Mesenchymal stem cell (in vitro differentiated cells and primary cell): ENCODE measurements around the gene EVL.

ENCODE experiments used
- DNase-seq: peaks from one replicate; pipeline ENCODE4 v3.0.0-alpha.2; 2013
- H2AFZ ChIP-seq: one replicate; pipeline ENCODE4 v1.6.1; 2013; ENCODE audit warnings: low read depth, mild to moderate bottlenecking, control low read depth, inconsistent platforms, low read length, moderate library complexity
- H2AK5ac ChIP-seq: 2 replicates; pipeline ENCODE4 v1.6.1; 2013; ENCODE audit warnings: low read length, moderate library complexity, mild to moderate bottlenecking, inconsistent platforms; ENCODE audit not compliant: severe bottlenecking
- H2BK120ac ChIP-seq: one replicate; pipeline ENCODE4 v1.6.1; 2013; ENCODE audit warnings: low read depth, mild to moderate bottlenecking, inconsistent platforms, low read length, moderate library complexity
- H2BK12ac ChIP-seq, 2 experiments: one replicate each; pipeline ENCODE4 v1.6.1; 2013; ENCODE audit warnings: inconsistent platforms in 2 of 2, low read length in 2 of 2, mild to moderate bottlenecking in 2 of 2, moderate library complexity in 2 of 2, control low read depth in 1 of 2
- H2BK15ac ChIP-seq: one replicate; pipeline ENCODE4 v1.6.1; 2013; ENCODE audit warnings: mild to moderate bottlenecking, low read depth, inconsistent platforms; ENCODE audit not compliant: poor library complexity, severe bottlenecking
- H2BK5ac ChIP-seq: 2 replicates; pipeline ENCODE4 v1.6.1; 2013; ENCODE audit warnings: low read depth, mild to moderate bottlenecking, low read length, control low read depth, inconsistent platforms; ENCODE audit not compliant: poor library complexity, severe bottlenecking
- H3K14ac ChIP-seq, 2 experiments: one replicate each; pipeline ENCODE4 v1.6.1; 2013; ENCODE audit warnings: inconsistent platforms in 2 of 2, low read length in 2 of 2, control low read depth in 1 of 2, mild to moderate bottlenecking in 1 of 2, moderate library complexity in 1 of 2
- H3K18ac ChIP-seq, 2 experiments: one replicate each; pipeline ENCODE4 v1.6.1; 2013; ENCODE audit warnings: inconsistent platforms in 2 of 2, low read length in 2 of 2, control low read depth in 1 of 2, low read depth in 1 of 2, mild to moderate bottlenecking in 1 of 2
- H3K23ac ChIP-seq, 2 experiments: one replicate each; pipeline ENCODE4 v1.6.1; 2013; ENCODE audit warnings: inconsistent platforms in 2 of 2, low read length in 2 of 2, mild to moderate bottlenecking in 2 of 2, moderate library complexity in 2 of 2, control low read depth in 1 of 2
- H3K27ac ChIP-seq: 2 replicates; pipeline ENCODE4 v1.5.1; 2013; ENCODE audit warnings: mild to moderate bottlenecking, moderate library complexity, low read length, control low read depth, inconsistent platforms; ENCODE audit not compliant: poor library complexity, severe bottlenecking
- H3K27me3 ChIP-seq, 2 experiments: 2 replicates each; pipeline versions ENCODE4 v1.6.1 to v1.7.0; 2013; ENCODE audit warnings: low read length in 2 of 2, mild to moderate bottlenecking in 2 of 2, moderate library complexity in 2 of 2, control low read depth in 1 of 2, inconsistent platforms in 1 of 2; ENCODE audit not compliant: control insufficient read depth in 1 of 2, insufficient read depth in 1 of 2
- H3K36me3 ChIP-seq, 2 experiments: 2 replicates each; pipeline versions ENCODE4 v1.6.1 to v1.7.0; 2013; ENCODE audit warnings: low read length in 2 of 2, control low read depth in 1 of 2, inconsistent platforms in 1 of 2, low read depth in 1 of 2, mild to moderate bottlenecking in 1 of 2; ENCODE audit not compliant: insufficient read depth in 2 of 2, control insufficient read depth in 1 of 2
- H3K4ac ChIP-seq, 2 experiments: one replicate each; pipeline ENCODE4 v1.6.1; 2013; ENCODE audit warnings: inconsistent platforms in 2 of 2, low read length in 2 of 2, mild to moderate bottlenecking in 2 of 2, moderate library complexity in 2 of 2, control low read depth in 1 of 2, low read depth in 1 of 2
- H3K4me1 ChIP-seq: 2 replicates; pipeline ENCODE4 v1.6.1; 2013; ENCODE audit warnings: low read depth, low read length, control low read depth; ENCODE audit not compliant: control insufficient read depth, insufficient read depth
- H3K4me2 ChIP-seq: 2 replicates; pipeline ENCODE4 v1.6.1; 2013; ENCODE audit warnings: low read length, mild to moderate bottlenecking, inconsistent platforms; ENCODE audit not compliant: poor library complexity, severe bottlenecking
- H3K4me3 ChIP-seq, 2 experiments: 2 replicates each; pipeline versions ENCODE4 v1.5.1 to v1.7.0; 2013; ENCODE audit warnings: low read length in 2 of 2, mild to moderate bottlenecking in 2 of 2, control low read depth in 1 of 2, low read depth in 1 of 2; ENCODE audit not compliant: insufficient read depth in 1 of 2
- H3K79me1 ChIP-seq: replicated peaks from 2 replicates; pipeline ENCODE4 v1.6.1; 2013; ENCODE audit warnings: mild to moderate bottlenecking, control low read depth, low read length, inconsistent platforms; ENCODE audit not compliant: poor library complexity, severe bottlenecking
- H3K9ac ChIP-seq: 2 replicates; pipeline ENCODE4 v1.7.0; 2013; ENCODE audit warnings: mild to moderate bottlenecking, low read length, moderate library complexity
- H3K9me3 ChIP-seq: 2 replicates; pipeline ENCODE4 v1.7.0; 2013; ENCODE audit warnings: mild to moderate bottlenecking, low read length; ENCODE audit not compliant: control insufficient read depth
- H4K8ac ChIP-seq: one replicate; pipeline ENCODE4 v1.6.1; 2013; ENCODE audit warnings: inconsistent platforms, mild to moderate bottlenecking, low read length, moderate library complexity
- H4K91ac ChIP-seq: one replicate; pipeline ENCODE4 v1.6.1; 2013; ENCODE audit warnings: mild to moderate bottlenecking, low read length, inconsistent platforms
- WGBS: methylation state at CpG from one replicate; pipeline ENCODE4 v1.1.7; 2013; ENCODE audit warnings: mixed read lengths; 5-methylcytosine and 5-hydroxymethylcytosine counted together

Gene EVL

DNA sequence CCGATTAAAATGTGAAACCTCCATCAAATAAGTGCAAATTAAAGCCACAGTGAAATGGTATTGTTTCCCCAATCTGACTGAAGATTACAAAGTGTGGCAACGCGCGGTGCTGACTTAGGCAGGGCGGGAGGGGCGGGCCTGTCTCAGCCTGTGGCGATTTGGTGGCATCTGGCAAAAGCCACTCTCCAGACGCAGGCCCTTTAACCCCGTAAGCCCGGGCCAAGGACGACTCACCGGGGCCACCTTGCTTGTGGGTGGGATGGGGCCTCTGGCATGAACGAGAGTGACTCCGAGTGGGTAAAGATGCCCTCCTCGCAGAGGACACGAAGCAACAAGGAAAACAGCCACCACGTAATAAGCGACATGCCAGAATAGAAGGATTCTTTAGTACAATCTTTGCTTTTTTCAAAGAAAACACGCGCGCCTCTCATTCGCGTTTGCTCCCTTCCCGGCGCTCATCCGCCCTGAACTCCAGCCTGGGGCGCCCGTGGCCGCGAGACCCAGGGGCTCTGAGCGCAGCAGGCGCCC is 93.4 kb downstream of the EVL start:
- Histone ChIP-seq H4K8ac (no peak overlapping the region), H2BK15ac (no peak overlapping the region), H3K18ac (no peak overlapping the region), H3K9me3 (peaks cover 16% of the 10 kb centered on the region), H3K9ac (no peak overlapping the region), H3K4me1 (peaks cover 14% of the 10 kb centered on the region), H3K4ac (no peak overlapping the region), H2BK5ac (no peak overlapping the region), H3K4me2 (peak overlapping the region; percentile 54), H3K36me3 (peaks cover 0 to under 1% of the 10 kb centered on the region in 2 experiments), H2AFZ (no peak overlapping the region), H3K27ac (no peak overlapping the region), H3K79me1 (no peaks in the 10 kb centered on the region), H3K4me3 (peak overlapping the region in 1 of 2 experiments; percentile 53), H2BK120ac (no peak overlapping the region), H3K27me3 (peaks cover 37 to 39% of the 10 kb centered on the region in 2 experiments), H4K91ac (no peak overlapping the region), H3K23ac (no peak overlapping the region), H2AK5ac (no peak overlapping the region), H3K14ac (no peak overlapping the region), H2BK12ac (no peak overlapping the region)
- 23% methylated on average over 32 of the region's 32 CpGs for WGBS
- DNase-seq = no peak

GRCh38 chr14:100159094-100159864 is 94.1 kb downstream of the EVL start, which contains the start of gene DEGS2:
Gene DEGS2, minus strand, starts transcription at chr14:100159645. Its CDS starts 58 bp downstream, at chr14:100159587.
- H2BK120ac ChIP-seq = no peak within 1 kb of the TSS
- no peak for DNase-seq
- no peak within 1 kb of the TSS for H2BK12ac ChIP-seq
- 3% methylated on average over 73 of the region's 94 CpGs for WGBS
- peaks cover 15% of the 10 kb centered on the region for H3K9me3 ChIP-seq
- no peak within 1 kb of the TSS for H3K23ac ChIP-seq
- H3K79me1 ChIP-seq = no peaks in the 10 kb centered on the region
- H3K27me3 ChIP-seq = peaks cover 37 to 39% of the 10 kb centered on the region in 2 experiments
- no peak within 1 kb of the TSS for H2BK5ac ChIP-seq
- no peak within 1 kb of the TSS for H3K27ac ChIP-seq
- H3K4ac ChIP-seq = no peak within 1 kb of the TSS
- H3K4me1 ChIP-seq = peaks cover 14% of the 10 kb centered on the region
- no peak within 1 kb of the TSS for H4K91ac ChIP-seq
- no peak within 1 kb of the TSS for H3K9ac ChIP-seq
- H2AFZ ChIP-seq = no peak within 1 kb of the TSS
- no peak within 1 kb of the TSS for H2BK15ac ChIP-seq
- H3K14ac ChIP-seq = no peak within 1 kb of the TSS
- no peaks in the 10 kb centered on the region for H3K36me3 ChIP-seq
- no peak within 1 kb of the TSS for H3K18ac ChIP-seq
- no peak within 1 kb of the TSS for H4K8ac ChIP-seq
- peak within 1 kb of the TSS; percentile 54 for H3K4me2 ChIP-seq
- H2AK5ac ChIP-seq = no peak within 1 kb of the TSS
- H3K4me3 ChIP-seq = peak within 1 kb of the TSS; percentile 37 to 53

- Histone ChIP-seq H3K4me1 (peaks cover 14% of the 10 kb centered on the region), H4K91ac (no peak overlapping the region), H2AFZ (no peak overlapping the region), H3K79me1 (no peaks in the 10 kb centered on the region), H3K36me3 (no peaks in the 10 kb centered on the region), H3K4me2 (peak overlapping the region; percentile 40), H2BK5ac (no peak overlapping the region), H2BK15ac (no peak overlapping the region), H3K27me3 (peaks cover 37 to 41% of the 10 kb centered on the region in 2 experiments), H2BK12ac (no peak overlapping the region), H3K4ac (no peak overlapping the region), H3K9me3 (peaks cover 8% of the 10 kb centered on the region), H3K27ac (no peak overlapping the region), H2BK120ac (no peak overlapping the region), H2AK5ac (no peak overlapping the region), H3K14ac (no peak overlapping the region), H3K4me3 (peak overlapping the region in 1 of 2 experiments; percentile 9), H3K23ac (no peak overlapping the region), H4K8ac (no peak overlapping the region), H3K9ac (no peak overlapping the region), H3K18ac (no peak overlapping the region)
- WGBS = 7% methylated on average over 37 of the region's 39 CpGs
- DNase-seq = no peak
Observed at GRCh38 chr14:100159865-100160533, 94.8 kb downstream of the EVL start.

GRCh38 chr14:100160534-100160916 is 95.3 kb downstream of the EVL start:
- H2BK15ac ChIP-seq = no peak overlapping the region
- H3K27me3 ChIP-seq = peaks cover 37 to 43% of the 10 kb centered on the region in 2 experiments
- no peak overlapping the region for H3K27ac ChIP-seq
- no peak overlapping the region for H2AK5ac ChIP-seq
- no peak overlapping the region for H2BK5ac ChIP-seq
- peaks cover 5% of the 10 kb centered on the region for H3K9me3 ChIP-seq
- H3K18ac ChIP-seq = no peak overlapping the region
- no peaks in the 10 kb centered on the region for H3K79me1 ChIP-seq
- H3K4me1 ChIP-seq = peaks cover 14% of the 10 kb centered on the region
- H3K4me3 ChIP-seq = no peak overlapping the region
- 94% methylated on average over 7 of the region's 7 CpGs for WGBS
- H2BK120ac ChIP-seq = no peak overlapping the region
- no peaks in the 10 kb centered on the region for H3K36me3 ChIP-seq
- no peak overlapping the region for H3K9ac ChIP-seq
- DNase-seq = no peak
- no peak overlapping the region for H3K4me2 ChIP-seq
- H4K91ac ChIP-seq = no peak overlapping the region
- no peak overlapping the region for H4K8ac ChIP-seq
- no peak overlapping the region for H3K14ac ChIP-seq
- H3K23ac ChIP-seq = no peak overlapping the region
- H3K4ac ChIP-seq = no peak overlapping the region
- H2AFZ ChIP-seq = no peak overlapping the region
- no peak overlapping the region for H2BK12ac ChIP-seq
